ENCODE results near the gene DNAJC16.
"Not testable (repeated sequence)": the region's sequence is repeated elsewhere in the genome, so short reads cannot be mapped to it uniquely, and the experiment has no call there.

The DNAJC16 gene

GRCh38 chr1:15504436-15504835 is 22.2 kb upstream of the DNAJC16 start:
- DNase-seq (ENCODE audit: low read depth), result no peak
- H3K4me3 ChIP-seq (ENCODE audit: low read depth, low read length), result no peak overlapping the region

GRCh38 chr1:15506831-15507230 is 19.8 kb upstream of the DNAJC16 start:
- no peak overlapping the region for H3K4me3 ChIP-seq (ENCODE audit: low read depth, low read length)
- DNase-seq (ENCODE audit: low read depth), result no peak

- H3K4me3 ChIP-seq (ENCODE audit: low read depth, low read length), result no peak overlapping the region
Observed at GRCh38 chr1:15507278-15507677, 19.4 kb upstream of the DNAJC16 start.

GRCh38 chr1:15508700-15509487 is 17.8 kb upstream of the DNAJC16 start:
- no peak for DNase-seq (ENCODE audit: low read depth)
- no peak overlapping the region for H3K4me3 ChIP-seq (ENCODE audit: low read depth, low read length)

More at GRCh38 chr1:15507278-15507677, 19.4 kb upstream of the DNAJC16 start:
- DNase-seq (ENCODE audit: low read depth), result no peak

- H3K4me3 ChIP-seq (ENCODE audit: low read depth, low read length), result no peak overlapping the region
- no peak for DNase-seq (ENCODE audit: low read depth)
Observed at GRCh38 chr1:15509586-15509985, 17.1 kb upstream of the DNAJC16 start.

- no peak for DNase-seq (ENCODE audit: low read depth)
- no peak overlapping the region for H3K4me3 ChIP-seq (ENCODE audit: low read depth, low read length)
Observed at GRCh38 chr1:15510611-15511405, 15.8 kb upstream of the DNAJC16 start.

GRCh38 chr1:15513192-15513591 is 13.5 kb upstream of the DNAJC16 start:
- no peak for DNase-seq (ENCODE audit: low read depth)
- no peak overlapping the region for H3K4me3 ChIP-seq (ENCODE audit: low read depth, low read length)

- no peak for DNase-seq (ENCODE audit: low read depth)
- no peak overlapping the region for H3K4me3 ChIP-seq (ENCODE audit: low read depth, low read length)
Observed at GRCh38 chr1:15513919-15514318, 12.7 kb upstream of the DNAJC16 start.

- not testable (repeated sequence) for H3K4me3 ChIP-seq (ENCODE audit: low read depth, low read length); DNase-seq (ENCODE audit: low read depth)
Observed at GRCh38 chr1:15514557-15514956, 12.1 kb upstream of the DNAJC16 start.

- H3K4me3 ChIP-seq (ENCODE audit: low read depth, low read length), result no peak overlapping the region
- no peak for DNase-seq (ENCODE audit: low read depth)
Observed at GRCh38 chr1:15515022-15515663, 11.5 kb upstream of the DNAJC16 start.

- H3K4me3 ChIP-seq (ENCODE audit: low read depth, low read length), result no peak overlapping the region
- DNase-seq (ENCODE audit: low read depth), result no peak
Observed at GRCh38 chr1:15519625-15520024, 7.0 kb upstream of the DNAJC16 start.

- DNase-seq (ENCODE audit: low read depth); H3K4me3 ChIP-seq (ENCODE audit: low read depth, low read length): not testable (repeated sequence)
Observed at GRCh38 chr1:15521206-15521906, 5.3 kb upstream of the DNAJC16 start.

GRCh38 chr1:15522551-15522950 is 4.1 kb upstream of the DNAJC16 start:
- no peak overlapping the region for H3K4me3 ChIP-seq (ENCODE audit: low read depth, low read length)
- DNase-seq (ENCODE audit: low read depth), result no peak

- no peak for DNase-seq (ENCODE audit: low read depth)
- peak overlapping the region; percentile 69 for H3K4me3 ChIP-seq (ENCODE audit: low read depth, low read length)
Observed at GRCh38 chr1:15523104-15524020, 3.3 kb upstream of the DNAJC16 start.

- H3K4me3 ChIP-seq (ENCODE audit: low read depth, low read length), result peak within 1 kb of the TSS; percentile 95
- DNase-seq (ENCODE audit: low read depth), result no peak
Observed at GRCh38 chr1:15524021-15524282, 2.7 kb upstream of the DNAJC16 start, which contains the start of gene CASP9. CASP9 (minus strand) TSS chr1:15524215; CDS start chr1:15524200, 15 bp downstream.

GRCh38 chr1:15524283-15525049 is 2.2 kb upstream of the DNAJC16 start:
- peak overlapping the region; percentile 69 for H3K4me3 ChIP-seq (ENCODE audit: low read depth, low read length)
- DNase-seq (ENCODE audit: low read depth), result peak; percentile 88

GRCh38 chr1:15525050-15526020 is 1.3 kb upstream of the DNAJC16 start:
- DNase-seq (ENCODE audit: low read depth), result peak; percentile 94
- peak overlapping the region; percentile 95 for H3K4me3 ChIP-seq (ENCODE audit: low read depth, low read length)

Measured in skeletal muscle cell (primary cell).